Body of pancreas (tissue), 4 donors: Measurements from ENCODE around the gene LRFN3. TPM values are rescaled to one million over a fixed set of nuclear protein-coding genes. Genes with fewer than 3 reads are reported as not detected.

Experiments
- ATAC-seq: fragments of 150-250 bp; one replicate; pipeline ENCODE4 v1.9.1; 2016
- DNase-seq, 4 donors: peaks; one replicate each; pipeline ENCODE4 v3.0.0-alpha.2; 2019
- H3K27ac ChIP-seq, 4 donors: fragments of 200-600 bp; sonication (generic); 1 replicate in 3 of 4; 2 replicates in 1 of 4; pipeline versions ENCODE4 v1.5.1 to v1.6.1; 2016 to 2019; ENCODE audit warnings: mild to moderate bottlenecking in 1 of 4, mixed read lengths in 1 of 4, moderate library complexity in 1 of 4
- H3K27me3 ChIP-seq, 2 donors: fragments of 200-600 bp; sonication (generic); one replicate each; pipeline ENCODE4 v1.6.0; 2016; ENCODE audit warnings: mild to moderate bottlenecking in 1 of 2
- H3K36me3 ChIP-seq, 2 donors: fragments of 200-600 bp; sonication (generic); replicated peaks in 1 of 2; 2 replicates each; pipeline ENCODE4 v1.5.1; 2016; ENCODE audit warnings: low read depth in 2 of 2; ENCODE audit not compliant: insufficient read depth in 1 of 2
- H3K4me1 ChIP-seq: fragments of 200-600 bp; sonication (generic); one replicate; pipeline ENCODE4 v1.6.0; 2016
- H3K4me3 ChIP-seq, 2 donors: fragments of 200-600 bp; sonication (generic); 1 replicate in 1 of 2; 2 replicates in 1 of 2; pipeline ENCODE4 v1.5.1; 2016 to 2019
- H3K9me3 ChIP-seq, 3 donors: fragments of 200-600 bp; sonication (generic); 1 replicate in 2 of 3; 2 replicates in 1 of 3; pipeline ENCODE4 v1.5.1; 2016
- CTCF ChIP-seq, 7 experiments: fragments of 450-650 bp in 4 of 7; fragments of 200-600 bp in 3 of 7; sonication (generic) in 3 of 7; IDR thresholded peaks; one replicate each; pipeline ENCODE4 v1.5.1; 2016 to 2019; ENCODE audit warnings: antibody characterized with exemption in 7 of 7
- POLR2A ChIP-seq, 3 donors: fragments of 450-650 bp; IDR thresholded peaks; one replicate each; pipeline ENCODE4 v1.6.1; 2016; ENCODE audit warnings: antibody characterized with exemption in 3 of 3, mild to moderate bottlenecking in 2 of 3
- WGBS, 2 donors: methylation state at CpG; one replicate each; pipeline ENCODE4 v1.1.5; 2017; 5-methylcytosine and 5-hydroxymethylcytosine counted together
- intact Hi-C: fragments of 100-400 bp; cut with DNase I; formaldehyde crosslinking; loops from one replicate; pipeline ENCODE4 v1.15.1; 2023
- total RNA-seq, 2 donors: library from RNA; depleted of rRNA; stranded (reverse); fragments of >200 nt; gene quantifications; one replicate each; pipeline ENCODE4 v1.1.0, GENCODE V29; 2016

LRFN3 gene
- total RNA-seq, 2 donors from 2014 or later, result 13.2 to 14.5 TPM

GRCh38 chr19:35940078-35940775 lies 4.1 kb downstream of the LRFN3 start:
- intact Hi-C loops, result no loop called here
- Histone ChIP-seq H3K36me3 (no peaks in the 10 kb centered on the region), H3K4me3 (no peak overlapping the region), H3K9me3 (no peaks in the 10 kb centered on the region), H3K4me1 (peaks cover 33% of the 10 kb centered on the region), H3K27me3 (no peaks in the 10 kb centered on the region), H3K27ac (no peak overlapping the region)
- TF ChIP-seq CTCF (IDR thresholded peaks at IDR 0.05) (no peak), POLR2A (IDR thresholded peaks at IDR 0.05) (no peak)
- ATAC-seq (no peak), DNase-seq (no peak)
- WGBS, 2 donors, result 92 to 94% methylated on average over 11 to 38 of the region's 51 CpGs

DNA sequence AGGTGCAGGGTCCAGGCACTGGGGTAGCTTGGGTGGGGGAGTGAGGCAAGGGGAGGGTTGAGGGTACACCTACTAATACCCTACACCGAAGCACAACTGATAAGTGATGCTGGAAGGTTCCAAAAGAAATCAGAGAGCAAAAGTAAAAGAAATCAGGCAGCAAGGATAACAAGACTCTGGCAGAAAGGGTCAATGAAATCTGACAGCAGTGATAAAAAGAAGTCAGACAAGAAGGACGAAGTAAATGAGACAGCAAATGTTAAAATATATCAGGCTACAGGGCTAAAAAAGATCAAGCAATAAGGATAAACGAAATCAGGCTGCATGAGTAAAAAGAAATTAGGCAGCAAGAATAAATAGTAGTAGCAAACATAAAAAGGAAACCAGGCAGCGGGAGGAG lies 4.7 kb downstream of the LRFN3 start:
- intact Hi-C loops, result no loop called here
- TF ChIP-seq POLR2A (IDR thresholded peaks at IDR 0.05) (no peak), CTCF (IDR thresholded peaks at IDR 0.05) (no peak)
- Histone ChIP-seq H3K36me3 (no peaks in the 10 kb centered on the region), H3K4me1 (peaks cover 26% of the 10 kb centered on the region), H3K27me3 (no peaks in the 10 kb centered on the region), H3K27ac (no peak overlapping the region), H3K9me3 (no peaks in the 10 kb centered on the region), H3K4me3 (no peak overlapping the region)
- no peak for DNase-seq
- no peak for ATAC-seq
- WGBS, 2 donors, result 55 to 60% methylated on average over 4 of the region's 4 CpGs

DNA sequence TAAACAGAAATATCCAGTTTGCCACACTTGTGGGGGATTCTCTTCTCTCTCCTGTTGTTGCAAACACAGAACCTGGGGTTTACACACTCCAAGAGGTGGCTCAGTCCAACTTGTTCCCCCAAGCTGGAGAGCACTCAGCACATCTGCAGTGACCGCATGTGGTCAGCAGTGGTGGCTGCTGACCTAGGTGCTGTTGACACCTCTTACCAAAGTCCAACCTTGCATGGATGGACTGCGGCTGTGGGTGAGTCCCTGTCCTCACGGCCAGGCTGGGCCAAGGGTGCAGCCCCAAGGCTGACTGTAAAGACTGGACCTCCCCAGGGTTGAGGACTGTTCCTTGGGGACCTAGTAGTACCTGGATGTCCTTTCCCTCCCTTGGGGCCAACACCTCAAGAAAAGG lies 6.1 kb downstream of the LRFN3 start:
- WGBS, 2 donors, result 90 to 97% methylated on average over 2 to 3 of the region's 3 CpGs
- H3K36me3 ChIP-seq, result no peaks in the 10 kb centered on the region
- H3K9me3 ChIP-seq, result no peaks in the 10 kb centered on the region
- DNase-seq (no peak), ATAC-seq (no peak)
- H3K4me3 ChIP-seq, result no peak overlapping the region
- TF ChIP-seq POLR2A (IDR thresholded peaks at IDR 0.05) (no peak), CTCF (IDR thresholded peaks at IDR 0.05) (no peak)
- peaks cover 17% of the 10 kb centered on the region for H3K4me1 ChIP-seq
- no peak overlapping the region for H3K27ac ChIP-seq
- no peaks in the 10 kb centered on the region for H3K27me3 ChIP-seq
- intact Hi-C loops, result no loop called here

GRCh38 chr19:35943321-35944301 lies 7.4 kb downstream of the LRFN3 start:
- 85 to 87% methylated on average over 9 of the region's 9 CpGs for WGBS, 2 donors
- Histone ChIP-seq H3K9me3 (no peaks in the 10 kb centered on the region), H3K36me3 (no peaks in the 10 kb centered on the region), H3K27ac (no peak overlapping the region), H3K4me3 (no peak overlapping the region), H3K4me1 (peaks cover 3% of the 10 kb centered on the region), H3K27me3 (no peaks in the 10 kb centered on the region)
- DNase-seq (no peak), ATAC-seq (no peak)
- TF ChIP-seq POLR2A (IDR thresholded peaks at IDR 0.05) (no peak), CTCF (IDR thresholded peaks at IDR 0.05) (no peak)
- intact Hi-C loops, result no loop called here
